Measurements from ENCODE around the gene SVBP. TPM values are rescaled to one million over a fixed set of nuclear protein-coding genes. Genes with fewer than 3 reads are reported as not detected.
"Not testable (repeated sequence)": the region's sequence is repeated elsewhere in the genome, so short reads cannot be mapped to it uniquely, and the experiment has no call there.

Gene SVBP, protein sequence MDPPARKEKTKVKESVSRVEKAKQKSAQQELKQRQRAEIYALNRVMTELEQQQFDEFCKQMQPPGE
- total RNA-seq = 23.3 TPM

DNA sequence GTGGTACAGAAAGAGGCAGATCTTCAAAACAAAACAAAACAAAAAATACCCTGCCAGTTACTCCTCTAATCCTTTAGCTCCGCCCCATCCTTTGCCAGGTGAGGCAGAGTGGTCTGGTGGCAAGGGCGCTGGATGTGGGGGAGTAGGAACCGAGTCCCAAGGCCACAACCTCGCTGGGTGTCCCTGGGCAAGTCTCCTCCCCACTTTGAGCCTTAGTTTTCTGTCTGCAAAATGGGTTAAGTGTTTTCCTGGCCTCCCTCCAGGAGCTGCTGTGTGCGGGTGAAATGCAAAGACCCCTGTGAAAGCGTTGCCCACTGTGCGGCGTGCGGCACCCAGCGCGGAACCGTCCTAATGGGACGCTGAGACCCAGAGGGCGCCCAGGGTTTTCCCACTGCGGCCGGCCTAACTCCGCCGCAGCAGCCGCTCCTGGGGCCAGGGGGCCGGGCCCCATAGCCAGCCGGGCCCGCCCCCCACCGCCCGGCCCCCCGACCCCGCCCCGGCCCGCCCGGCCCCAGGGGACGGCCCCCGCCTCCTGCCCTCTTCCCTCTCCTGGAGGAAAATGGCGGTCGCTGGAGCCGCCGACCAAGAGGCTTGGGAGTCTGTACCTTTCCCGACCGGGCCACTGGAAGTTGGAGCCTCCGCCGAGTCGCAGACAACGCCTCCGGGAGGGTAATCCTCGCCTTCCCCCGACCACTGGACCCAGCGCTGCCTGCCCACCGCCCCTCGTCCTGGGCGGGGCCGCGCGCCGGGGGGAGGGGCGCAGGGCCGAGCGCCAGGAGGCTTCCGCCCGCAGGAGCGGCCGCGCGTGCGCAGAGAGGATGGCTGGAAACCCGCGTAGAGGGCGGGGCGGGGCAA, at the start of gene SVBP, which contains the start of gene ERMAP:
Gene SVBP, minus strand, starts transcription at position 813 of the 855 bp plus-strand sequence. CDS start 853 bp downstream, outside the sequence.
Gene ERMAP, plus strand, starts transcription at position 538 of the 855 bp plus-strand sequence. CDS start 13,327 bp downstream, outside the sequence.
- DNase-seq = peak; percentile 97

DNA sequence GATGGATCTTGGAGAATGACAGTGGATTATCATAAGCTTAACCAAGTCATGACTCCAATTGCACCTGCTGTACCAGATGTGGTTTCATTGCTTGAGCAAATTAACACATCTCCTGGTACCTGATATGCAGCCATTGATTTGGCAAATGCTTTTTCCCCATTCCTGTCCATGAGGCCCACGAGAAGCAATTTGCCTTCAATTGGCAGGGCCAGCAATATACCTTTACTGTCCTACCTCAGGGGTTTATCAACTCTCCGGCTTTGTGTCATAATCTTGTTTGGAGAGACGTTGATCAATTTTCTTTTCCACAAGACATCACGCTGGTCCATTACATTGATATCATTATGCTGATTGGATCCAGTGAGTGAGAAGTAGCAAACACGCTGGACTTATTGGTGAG, 49.4 kb upstream of the SVBP start:
- DNase-seq = no peak

DNA sequence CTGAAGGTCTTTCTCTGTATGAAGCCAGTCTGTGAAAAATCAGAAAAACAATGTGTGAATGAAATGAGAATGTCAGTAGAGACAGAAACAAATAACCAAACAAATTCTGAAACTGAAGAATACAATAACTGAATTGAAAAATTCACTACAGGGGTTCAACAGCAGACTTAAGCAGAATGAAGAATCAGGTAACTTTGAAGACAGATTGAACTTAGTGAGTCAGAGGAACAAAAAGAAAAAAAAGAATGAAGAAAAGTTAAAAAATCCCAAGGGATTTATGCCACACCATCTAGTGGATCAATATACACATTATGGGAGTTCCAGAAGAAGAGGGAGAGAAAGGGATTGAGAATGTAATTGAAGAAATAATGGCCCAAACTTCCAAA, 43.8 kb upstream of the SVBP start:
- no peak for DNase-seq

DNA sequence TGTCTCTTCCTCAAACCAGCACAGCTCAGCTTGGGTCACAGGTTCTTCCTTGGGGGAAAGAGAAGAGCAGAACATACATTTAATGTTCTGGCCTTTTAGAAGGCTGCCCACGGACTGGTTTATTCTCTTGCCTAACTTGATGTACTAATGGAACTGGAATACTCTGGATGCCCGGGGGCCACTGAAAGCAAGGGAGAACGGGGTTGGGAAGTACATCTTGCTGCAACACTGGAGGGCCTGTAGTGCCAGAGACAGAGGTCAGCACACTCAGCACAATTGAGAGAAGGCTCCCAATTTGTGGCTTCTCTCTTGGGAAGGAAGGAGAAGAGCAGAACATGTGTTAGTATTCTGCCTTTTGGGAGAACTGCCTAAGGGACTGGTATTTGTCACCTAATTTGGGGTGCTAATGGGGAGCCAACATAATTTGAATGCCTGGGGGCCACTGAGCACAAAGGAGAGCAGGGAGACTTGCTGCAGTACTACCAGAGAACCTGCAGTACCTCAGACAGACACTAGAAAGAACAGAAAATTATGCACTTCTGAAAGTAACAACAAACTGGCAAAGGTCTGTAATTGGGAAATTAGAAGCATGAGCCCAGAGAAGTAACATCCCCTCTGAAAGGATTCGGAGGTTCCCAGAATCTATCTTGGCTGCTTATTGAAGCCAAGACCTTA, 43.3 kb upstream of the SVBP start:
- DNase-seq = no peak

DNA sequence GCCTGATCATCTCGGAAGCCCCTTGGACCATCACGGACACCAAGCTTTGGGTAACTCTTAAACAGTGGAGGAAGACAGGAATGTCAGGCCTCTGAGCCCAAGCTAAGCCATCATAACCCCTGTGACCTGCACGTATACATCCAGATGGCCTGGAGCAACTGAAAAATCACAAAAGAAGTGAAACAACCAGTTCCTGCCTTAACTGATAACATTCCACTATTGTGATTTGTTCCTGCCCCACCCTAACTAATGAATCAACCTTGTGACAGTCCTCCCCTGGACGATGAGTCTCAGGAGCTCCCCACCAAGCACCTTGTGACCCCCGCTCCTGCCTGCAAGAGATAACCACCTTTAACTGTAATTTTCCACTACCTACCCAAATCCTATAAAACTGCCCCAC, 42.2 kb upstream of the SVBP start:
- DNase-seq = not testable (repeated sequence)

DNA sequence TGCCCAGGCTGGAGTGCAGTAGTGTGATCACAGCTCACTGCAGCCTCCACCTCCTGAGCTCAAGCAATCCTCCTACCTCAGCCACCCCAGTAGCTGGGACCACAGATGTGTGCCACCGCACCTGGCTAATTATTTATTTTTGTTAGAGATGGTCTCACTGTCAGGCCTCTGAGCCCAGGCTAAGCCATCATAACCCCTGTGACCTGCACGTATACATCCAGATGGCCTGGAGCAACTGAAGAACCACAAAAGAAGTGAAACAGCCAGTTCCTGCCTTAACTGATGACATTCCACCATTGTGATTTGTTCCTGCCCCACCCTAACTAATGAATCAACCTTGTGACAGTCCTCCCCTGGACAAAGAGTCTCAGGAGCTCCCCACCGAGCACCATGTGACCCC, 39.4 kb upstream of the SVBP start:
- DNase-seq = not testable (repeated sequence)

DNA sequence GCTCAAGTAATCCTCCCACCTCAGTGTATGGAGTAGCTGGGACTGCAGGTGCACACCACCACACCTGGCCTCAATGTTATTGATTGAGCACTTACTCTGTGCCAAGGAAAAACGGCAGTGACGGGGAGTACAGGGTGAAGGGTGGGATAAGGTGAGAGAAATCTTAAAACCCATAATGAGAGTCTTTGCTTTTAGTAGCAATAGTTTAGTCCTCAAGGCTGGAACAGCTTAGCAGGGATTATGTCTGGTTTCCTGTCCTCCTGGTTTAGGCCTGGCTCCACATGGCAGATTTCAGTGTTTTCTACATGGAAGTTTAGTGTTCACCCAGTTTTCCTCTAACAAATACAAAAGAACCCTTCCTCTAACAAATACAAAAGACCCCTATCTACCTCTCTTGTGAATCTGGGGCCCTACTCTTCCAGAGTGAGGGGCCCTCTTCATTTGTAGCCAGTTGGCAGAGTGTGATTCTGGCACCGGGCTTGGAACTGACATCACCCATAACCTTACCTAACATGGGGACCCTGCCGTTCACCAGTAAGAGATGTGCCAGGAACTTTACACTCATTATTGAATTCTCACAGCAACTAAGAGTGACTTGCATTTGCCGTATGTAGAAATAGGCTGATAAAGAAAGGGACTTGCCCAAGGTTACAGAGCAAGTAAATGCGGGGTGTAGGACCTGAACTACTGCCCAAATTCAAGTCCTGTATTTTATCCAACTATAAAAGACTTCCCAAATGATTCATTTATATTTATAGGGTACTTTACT, 36.1 kb upstream of the SVBP start:
- no peak for DNase-seq

DNA sequence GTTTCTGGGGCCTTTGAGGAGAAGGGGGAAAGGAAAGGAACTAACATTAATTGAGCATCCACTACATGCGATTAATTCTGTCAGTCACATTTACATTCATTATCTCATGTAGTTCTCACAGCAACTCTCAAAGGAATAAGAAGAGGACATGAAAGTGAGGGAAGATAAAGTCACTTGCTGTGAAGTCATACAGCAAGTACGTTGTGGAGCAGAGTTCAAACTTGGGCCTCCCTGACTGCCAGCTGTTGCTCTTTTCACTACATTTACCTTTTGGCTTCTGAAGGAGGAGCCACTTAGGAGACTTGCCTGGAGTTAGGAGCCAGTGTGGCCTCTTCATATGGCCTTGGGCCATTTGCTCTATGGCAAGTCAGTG, 35.4 kb upstream of the SVBP start:
- no peak for DNase-seq

DNA sequence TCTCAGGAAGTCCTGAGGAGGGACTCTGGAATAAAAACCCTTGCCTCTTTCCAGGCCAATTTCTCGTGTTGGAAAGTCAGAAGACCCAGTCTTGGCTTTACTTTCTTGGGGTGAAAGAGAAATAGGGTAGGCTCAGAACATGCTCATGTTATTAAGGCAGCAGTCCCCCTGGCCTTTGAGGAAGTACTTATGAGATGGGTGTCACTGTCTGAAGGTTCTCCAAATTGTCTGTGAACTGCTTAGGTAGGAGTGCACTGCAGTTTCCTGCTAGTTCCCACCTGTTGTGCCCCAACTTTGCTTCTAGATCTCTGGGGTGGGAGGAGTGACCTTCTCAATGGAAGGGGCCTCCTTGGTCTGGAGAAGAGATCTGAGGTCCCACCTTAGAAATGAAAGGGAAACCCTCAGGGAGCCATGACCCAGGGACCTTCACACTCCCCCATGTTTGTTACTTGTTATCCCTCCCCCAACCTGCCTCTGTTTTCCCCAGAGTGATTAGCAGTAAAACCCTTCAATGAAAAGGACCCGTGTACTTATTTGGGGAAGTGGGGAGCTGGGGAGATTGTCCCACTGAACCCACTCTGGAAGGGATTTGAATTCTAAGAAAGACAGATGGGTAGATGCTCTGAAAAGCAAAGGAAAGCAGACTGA, 34.9 kb upstream of the SVBP start:
- no peak for DNase-seq

DNA sequence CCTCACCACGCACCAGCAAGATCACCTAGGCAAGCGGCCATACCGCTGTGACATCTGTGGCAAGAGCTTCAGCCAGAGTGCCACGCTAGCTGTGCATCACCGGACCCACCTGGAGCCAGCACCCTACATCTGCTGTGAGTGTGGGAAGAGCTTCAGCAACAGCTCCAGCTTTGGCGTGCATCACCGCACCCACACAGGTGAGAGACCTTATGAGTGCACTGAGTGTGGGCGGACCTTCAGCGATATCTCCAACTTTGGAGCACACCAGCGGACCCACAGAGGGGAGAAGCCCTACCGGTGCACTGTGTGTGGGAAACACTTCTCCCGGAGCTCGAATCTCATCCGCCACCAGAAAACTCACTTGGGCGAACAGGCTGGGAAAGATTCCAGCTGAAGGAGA, 34.2 kb upstream of the SVBP start:
- DNase-seq = no peak

DNA sequence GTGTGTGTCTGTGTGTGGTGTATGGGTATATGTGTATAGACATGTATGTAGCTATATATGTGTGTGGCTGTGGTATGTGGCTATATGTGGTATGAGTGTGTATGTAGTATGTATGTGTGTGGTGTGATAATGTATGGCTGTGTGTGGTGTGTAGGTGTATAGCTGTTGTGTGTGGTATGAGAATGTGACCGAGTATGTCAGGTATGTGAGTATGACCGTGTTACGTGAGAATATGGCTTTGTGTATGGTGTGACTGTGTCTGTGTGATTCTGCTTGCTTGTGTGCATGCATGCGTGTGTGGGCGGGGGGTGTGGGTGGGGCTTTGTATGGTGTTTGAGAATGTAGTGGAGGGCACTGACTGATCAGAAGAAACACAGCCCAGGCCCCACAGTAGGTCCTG, 32.7 kb upstream of the SVBP start:
- DNase-seq = no peak

DNA sequence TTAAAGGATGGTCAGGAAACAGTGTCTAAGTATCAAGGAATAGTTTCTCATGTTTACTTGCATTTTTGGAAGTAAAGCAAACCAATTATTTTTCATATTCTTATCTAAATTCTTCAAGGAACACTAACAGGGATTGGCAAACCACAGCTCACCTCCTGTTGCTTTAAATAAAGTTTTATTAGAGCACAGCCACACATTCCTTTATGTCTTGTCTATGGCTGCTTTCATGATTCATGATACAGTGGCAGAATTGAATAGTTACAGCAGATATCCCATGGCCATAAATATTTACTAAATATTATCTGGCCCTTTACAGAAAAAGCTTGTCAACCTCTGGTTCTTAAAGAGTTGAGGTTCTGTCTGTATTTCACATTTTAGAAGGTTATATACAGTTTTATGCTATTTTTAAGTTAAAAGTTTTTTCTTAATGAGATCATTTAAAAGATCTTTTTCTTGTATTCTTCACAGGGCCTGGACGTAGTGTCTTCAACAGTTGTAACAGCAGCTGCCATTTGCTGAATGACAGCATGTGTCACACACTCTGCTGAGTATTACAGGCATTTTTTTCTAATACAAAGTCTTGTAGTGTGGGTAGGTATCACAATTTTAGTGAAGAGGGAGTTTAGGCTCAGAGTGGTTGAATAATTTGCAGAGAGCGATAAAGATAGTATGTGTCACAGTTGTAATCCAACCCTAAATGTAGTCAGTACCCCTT, 31.8 kb upstream of the SVBP start:
- DNase-seq = no peak

DNA sequence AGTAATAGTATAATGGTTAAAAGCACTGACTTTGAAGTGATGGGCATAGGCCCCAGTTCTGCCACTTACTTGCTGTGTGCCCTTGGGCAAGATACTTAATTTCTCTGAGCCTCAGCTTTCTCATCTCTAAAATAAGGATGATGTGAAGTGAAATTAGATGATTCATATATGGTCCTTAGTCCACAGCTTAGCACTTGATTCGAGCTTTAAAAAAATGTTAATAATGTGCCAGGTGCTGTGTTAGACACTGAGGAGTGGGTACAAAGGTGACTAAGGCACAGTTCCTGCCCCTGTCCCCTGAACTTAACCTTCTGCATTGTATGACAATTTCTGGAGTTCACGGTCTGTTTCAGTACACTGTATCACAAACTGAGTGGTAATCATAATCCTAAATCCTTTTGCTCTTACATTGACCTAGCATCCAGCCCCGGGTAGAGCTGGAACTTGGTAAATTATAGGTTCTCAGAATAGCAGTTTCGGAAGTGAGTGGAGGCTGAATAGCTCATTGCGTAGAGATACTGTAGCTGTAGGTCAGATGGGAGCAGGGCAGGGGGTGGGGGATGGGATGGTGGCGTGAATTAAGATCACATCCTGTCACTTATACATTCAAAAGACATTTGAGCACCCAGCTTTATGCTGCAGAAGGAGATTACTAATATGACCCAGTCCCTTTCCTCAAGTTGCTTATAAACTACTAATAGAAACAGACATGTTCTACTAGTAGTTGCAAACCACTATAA, 30.7 kb upstream of the SVBP start:
- no peak for DNase-seq

DNA sequence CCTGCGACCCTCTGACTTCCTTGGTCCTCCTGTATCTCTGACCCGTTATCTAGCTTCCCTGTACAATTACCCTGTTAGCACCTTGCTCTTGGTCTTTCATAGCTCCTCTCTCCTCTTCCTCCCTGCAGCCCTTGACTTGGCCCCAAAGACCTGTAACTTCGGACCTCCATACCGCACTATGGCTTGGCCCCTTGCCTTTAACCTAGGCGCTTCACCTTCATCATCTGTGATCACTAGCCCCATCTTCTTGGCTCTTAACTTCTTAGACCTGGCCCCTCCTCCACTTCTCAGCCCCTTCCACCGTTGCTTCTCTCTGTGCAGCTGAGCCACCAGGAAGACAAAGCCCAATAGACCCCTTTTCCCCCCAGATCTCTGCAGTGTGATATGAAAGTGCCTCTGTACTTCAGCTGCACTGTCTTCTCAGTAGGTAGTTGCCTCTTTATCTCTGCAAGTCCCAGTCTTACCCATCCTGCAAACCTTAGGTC, 30.0 kb upstream of the SVBP start:
- no peak for DNase-seq

DNA sequence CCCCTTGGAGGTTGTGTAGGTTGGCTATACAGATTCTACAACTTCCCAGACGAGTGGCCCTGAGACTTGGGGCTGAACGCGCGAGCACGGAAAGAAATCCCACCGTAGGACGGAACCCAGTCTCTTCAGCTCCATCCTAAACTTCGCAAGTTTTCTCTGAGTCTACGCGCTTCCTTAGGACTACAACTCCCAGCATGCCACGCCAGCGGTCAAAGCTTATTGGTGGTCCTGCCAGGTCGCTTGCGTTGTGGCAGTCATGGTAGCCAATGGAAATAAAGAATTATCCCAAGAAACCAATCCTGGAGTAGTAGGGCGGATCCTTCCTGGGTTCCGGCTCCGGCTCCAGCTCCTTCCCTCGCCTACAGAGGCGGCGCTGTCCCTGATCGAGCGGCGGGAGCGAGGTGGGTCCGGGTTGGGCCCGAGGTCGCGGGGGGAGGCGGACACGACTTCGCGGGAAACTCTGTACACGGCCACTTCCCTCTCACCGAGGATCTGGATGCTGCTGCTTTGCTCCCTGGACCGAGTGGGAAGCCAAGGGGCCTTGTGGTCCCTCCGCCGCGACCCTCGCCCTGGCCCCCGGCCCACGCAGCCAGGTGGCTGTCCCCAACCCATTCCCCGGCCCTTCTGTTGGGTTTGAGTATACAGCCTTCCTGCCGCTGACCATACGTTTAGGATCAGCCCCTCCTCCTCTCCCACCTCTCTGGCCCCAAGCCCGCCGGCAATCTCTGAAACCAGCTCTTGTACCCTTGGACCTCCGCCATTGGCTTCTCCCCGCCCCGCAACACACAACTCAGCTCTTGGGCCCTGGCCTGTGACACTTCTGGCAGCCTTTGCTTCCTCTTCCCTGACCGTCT, 29.3 kb upstream of the SVBP start, which contains the start of gene ZNF691:
Gene ZNF691, plus strand, starts transcription at position 357 of the 854 bp plus-strand sequence. CDS start 3,046 bp downstream, outside the sequence.
- peak; percentile 99 for DNase-seq

DNA sequence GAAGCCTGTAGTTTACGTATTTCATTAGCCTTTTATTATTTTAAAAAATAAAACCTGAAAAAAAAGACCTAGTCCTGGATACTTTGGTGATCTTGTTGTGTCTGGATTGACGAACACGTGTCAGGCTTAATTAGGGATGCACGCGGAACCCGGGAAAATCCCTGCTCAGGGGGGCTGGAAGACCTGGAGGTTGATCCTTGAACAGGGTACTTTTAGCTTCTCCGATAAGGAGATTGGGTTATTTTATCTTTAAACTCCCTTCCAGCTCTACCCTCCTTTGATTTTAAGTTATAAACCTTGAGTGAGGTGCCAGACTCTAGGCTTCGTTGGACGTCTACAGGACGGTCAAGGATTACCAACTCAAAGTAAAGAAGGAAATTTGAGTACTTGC, 28.7 kb upstream of the SVBP start:
- peak; percentile 20 for DNase-seq

DNA sequence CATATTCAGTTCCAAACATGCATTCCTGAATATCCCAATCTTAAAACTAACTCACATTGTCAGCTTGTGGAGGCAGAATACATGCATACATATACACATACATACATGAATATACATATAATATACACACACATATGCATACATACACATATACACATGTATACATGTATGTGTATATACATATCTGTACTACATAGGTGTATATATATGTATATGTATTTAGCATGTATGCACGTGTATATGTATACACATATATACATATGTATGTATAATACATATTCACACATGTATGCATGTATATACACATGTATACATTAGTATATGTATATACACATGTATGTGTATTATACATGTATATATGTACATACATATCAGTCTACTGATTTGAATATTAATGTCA, 28.0 kb upstream of the SVBP start:
- DNase-seq = no peak

DNA sequence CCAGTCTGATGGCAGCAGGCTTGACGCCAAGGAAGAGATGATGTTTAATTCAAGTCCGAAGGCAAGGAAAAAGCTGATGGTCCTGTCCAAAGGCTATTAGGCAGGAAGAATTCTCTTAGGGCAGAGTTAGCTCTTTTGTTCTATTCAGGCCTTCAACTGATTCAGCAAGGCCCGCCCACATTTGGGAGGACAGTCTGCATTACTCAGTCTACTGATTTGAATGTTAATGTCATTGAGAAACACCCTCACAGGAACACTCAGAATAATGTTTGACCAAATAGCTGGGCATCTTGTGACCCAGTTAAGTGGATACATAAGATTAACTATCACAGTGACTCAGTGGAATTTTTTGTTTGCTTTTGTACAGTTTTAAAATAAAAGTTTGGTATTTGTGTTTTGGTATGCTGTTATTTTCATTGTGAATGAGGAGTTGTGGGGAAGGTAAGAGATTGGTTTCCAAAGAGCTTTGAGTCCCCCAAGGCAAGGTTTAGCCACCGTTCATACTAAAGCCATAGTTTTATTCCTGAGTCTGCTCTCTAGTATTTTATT, 27.5 kb upstream of the SVBP start:
- DNase-seq = no peak
